CD8-positive, alpha-beta memory T cell (primary cell): ENCODE results near the gene RPA3. TPM values are rescaled to one million over a fixed set of nuclear protein-coding genes. Genes with fewer than 3 reads are reported as not detected.

Source experiments
- CTCF ChIA-PET: fragments of 350-600 bp; sonication (Branson Sonifier 250); formaldehyde crosslinking; loops from one replicate; lab custom pipeline; 2021; ENCODE audit warnings: antibody characterized with exemption; lab: Charles Lee
- POLR2A ChIA-PET: fragments of 350-600 bp; sonication (Branson Sonifier 250); formaldehyde crosslinking; loops from one replicate; lab custom pipeline; 2021; ENCODE audit warnings: antibody characterized with exemption; lab: Charles Lee
- DNase-seq, 5 donors: peaks; one replicate each; pipeline versions ENCODE4 v3.0.0 to v3.0.0-alpha.2; 2020 to 2022; ENCODE audit warnings: mixed read lengths in 1 of 5
- H3K27ac ChIP-seq: one replicate; pipeline ENCODE4 v1.7.0; 2013; ENCODE audit warnings: low read depth, mild to moderate bottlenecking, low read length, moderate library complexity
- H3K27me3 ChIP-seq: 2 replicates; pipeline ENCODE4 v1.7.0; 2013; ENCODE audit warnings: low read length, mild to moderate bottlenecking; ENCODE audit not compliant: insufficient read depth, poor library complexity, severe bottlenecking
- H3K36me3 ChIP-seq: 2 replicates; pipeline ENCODE4 v1.7.0; 2013; ENCODE audit warnings: mild to moderate bottlenecking, low read length, moderate library complexity; ENCODE audit not compliant: insufficient read depth
- H3K4me1 ChIP-seq: 2 replicates; pipeline ENCODE4 v1.7.0; 2013; ENCODE audit warnings: mild to moderate bottlenecking, low read length, moderate library complexity; ENCODE audit not compliant: insufficient read depth
- H3K4me3 ChIP-seq: 2 replicates; pipeline ENCODE4 v1.7.0; 2013; ENCODE audit warnings: mild to moderate bottlenecking, low read length
- H3K9me3 ChIP-seq: 2 replicates; pipeline ENCODE4 v1.7.0; 2013; ENCODE audit warnings: mild to moderate bottlenecking, low read length
- H3K27ac Mint-ChIP-seq, 8 donors: one replicate each; pipeline ENCODE4 v1.8.0; 2020 to 2021; ENCODE audit warnings: mixed read lengths in 8 of 8, mild to moderate bottlenecking in 6 of 8, inconsistent platforms in 3 of 8, moderate library complexity in 3 of 8
- H3K27me3 Mint-ChIP-seq, 2 donors: one replicate each; pipeline ENCODE4 v1.8.0; 2020 to 2021; ENCODE audit warnings: mixed read lengths in 2 of 2, mild to moderate bottlenecking in 1 of 2, moderate library complexity in 1 of 2
- H3K36me3 Mint-ChIP-seq, 3 donors: one replicate each; pipeline ENCODE4 v1.8.0; 2020 to 2021; ENCODE audit warnings: mixed read lengths in 3 of 3, inconsistent platforms in 1 of 3, mild to moderate bottlenecking in 1 of 3
- H3K4me1 Mint-ChIP-seq, 3 donors: one replicate each; pipeline ENCODE4 v1.8.0; 2020 to 2021; ENCODE audit warnings: mixed read lengths in 3 of 3, inconsistent platforms in 1 of 3, mild to moderate bottlenecking in 1 of 3
- H3K4me3 Mint-ChIP-seq, 7 donors: one replicate each; pipeline ENCODE4 v1.8.0; 2020 to 2021; ENCODE audit warnings: mixed read lengths in 7 of 7, mild to moderate bottlenecking in 6 of 7, moderate library complexity in 4 of 7, inconsistent platforms in 2 of 7
- H3K9me3 Mint-ChIP-seq, 5 donors: one replicate each; pipeline ENCODE4 v1.8.0; 2020 to 2022; ENCODE audit warnings: mixed read lengths in 5 of 5, mild to moderate bottlenecking in 3 of 5, moderate library complexity in 2 of 5, inconsistent platforms in 1 of 5
- polyA plus RNA-seq: library from polyadenylated mRNA; unstranded; fragments of 300-500 nt; fragmentation: Illumina TruSeq; gene quantifications from one replicate; pipeline ENCODE4 v1.2.3, GENCODE V29; 2021
- total RNA-seq, 2 experiments: library from RNA; stranded (reverse); gene quantifications; one replicate each; pipeline ENCODE4 v1.2.3, GENCODE V29; 2021

Gene RPA3
- total and polyA plus RNA-seq, 3 experiments from 2014 or later: 94.9 to 149 (median 145) TPM

DNA sequence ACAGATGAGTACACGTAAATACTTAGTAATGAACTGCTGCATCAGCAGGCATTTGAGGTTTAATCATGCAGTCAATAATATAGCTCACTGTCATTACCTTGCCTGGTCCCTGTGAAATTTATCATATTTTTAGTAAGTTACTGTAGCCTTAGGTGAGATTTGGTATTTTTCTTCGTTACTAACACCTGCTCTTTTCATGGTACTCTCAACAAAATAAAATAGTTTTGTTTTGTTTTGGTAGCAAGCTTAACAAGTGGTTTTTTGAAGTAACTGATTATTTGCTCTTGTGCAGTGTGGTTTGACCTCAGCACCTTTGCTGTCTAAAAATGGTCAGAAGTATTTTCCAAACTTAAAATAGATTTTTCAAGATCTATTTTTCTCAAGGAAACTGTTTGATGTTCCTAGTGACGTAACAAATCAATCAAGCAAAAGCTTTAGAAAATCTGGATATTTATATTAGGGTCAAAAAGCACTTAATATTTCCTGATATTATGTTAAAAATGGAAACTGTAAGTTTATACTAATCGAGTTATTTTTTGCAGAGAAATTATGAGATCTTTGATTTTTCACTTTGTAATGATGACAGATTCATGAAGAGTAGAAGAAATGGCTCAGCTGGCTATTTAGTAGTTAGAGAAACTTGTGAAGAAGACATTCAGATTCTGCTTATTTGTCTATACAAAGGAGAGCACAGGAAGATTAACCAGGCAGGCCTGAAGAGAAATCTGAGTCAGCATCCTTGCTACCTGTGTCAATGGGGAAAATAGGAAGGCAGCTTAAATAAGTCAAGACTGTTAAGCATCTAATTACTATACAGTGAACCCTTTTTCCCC lies 21.0 kb upstream of the RPA3 start:
- ChIA-PET POLR2A (no interaction called here), CTCF (no interaction called here)

DNA sequence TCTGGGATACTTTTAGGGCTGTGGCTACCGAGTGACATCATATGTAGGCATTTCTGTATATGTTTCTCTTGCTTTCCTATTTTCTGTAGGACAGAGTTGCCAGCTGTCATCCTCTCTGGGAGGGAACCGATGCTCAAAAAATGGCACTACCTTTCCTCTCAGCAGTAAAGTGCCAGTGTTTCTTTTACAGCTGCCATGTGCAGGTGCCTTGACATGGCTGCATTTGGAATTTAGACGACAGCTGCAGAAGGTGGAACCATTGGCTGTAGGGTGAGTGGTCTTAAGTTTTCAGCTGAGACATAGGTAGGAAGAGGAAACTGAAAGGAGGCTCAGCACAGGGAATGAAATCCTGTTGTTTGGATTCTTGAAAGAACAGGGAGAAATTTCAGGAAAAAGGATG lies 20.2 kb upstream of the RPA3 start:
- ChIA-PET POLR2A (no interaction called here), CTCF (no interaction called here)

More for the DNA sequence above, 21.0 kb upstream of the RPA3 start:
- peak overlapping the region in 5 of 8 donors; percentile 31 to 87 (median 73) for H3K27ac Mint-ChIP-seq
- Histone ChIP-seq H3K4me3 (no peak overlapping the region), H3K27ac (no peak overlapping the region), H3K4me1 (no peaks in the 10 kb centered on the region), H3K9me3 (no peaks in the 10 kb centered on the region), H3K27me3 (no peaks in the 10 kb centered on the region), H3K36me3 (no peaks in the 10 kb centered on the region)
- H3K27me3 Mint-ChIP-seq: no peaks in the 10 kb centered on the region
- H3K9me3 Mint-ChIP-seq: no peaks in the 10 kb centered on the region
- peaks cover 0 to 6% (median 3%) of the 10 kb centered on the region in 3 donors for H3K36me3 Mint-ChIP-seq
- peak overlapping the region in 4 of 7 donors; percentile 16 to 37 (median 30) for H3K4me3 Mint-ChIP-seq
- DNase-seq: no peak
- H3K4me1 Mint-ChIP-seq: peaks cover 19 to 38% (median 27%) of the 10 kb centered on the region in 3 donors

GRCh38 chr7:7738177-7738576 lies 19.8 kb upstream of the RPA3 start:
- H3K9me3 ChIP-seq: no peaks in the 10 kb centered on the region
- H3K27ac ChIP-seq: no peak overlapping the region
- no peak overlapping the region for H3K4me3 ChIP-seq
- Mint-ChIP-seq H3K27me3 (no peaks in the 10 kb centered on the region), H3K9me3 (no peaks in the 10 kb centered on the region), H3K36me3 (peaks cover 0 to 6% (median 3%) of the 10 kb centered on the region in 3 donors), H3K4me1 (peaks cover 19 to 40% (median 27%) of the 10 kb centered on the region in 3 donors), H3K27ac (no peak overlapping the region), H3K4me3 (no peak overlapping the region)
- no peaks in the 10 kb centered on the region for H3K27me3 ChIP-seq
- POLR2A ChIA-PET: no interaction called here
- H3K4me1 ChIP-seq: no peaks in the 10 kb centered on the region
- DNase-seq: no peak
- no peaks in the 10 kb centered on the region for H3K36me3 ChIP-seq
- CTCF ChIA-PET: no interaction called here

More for the DNA sequence above, 20.2 kb upstream of the RPA3 start:
- Mint-ChIP-seq H3K9me3 (no peaks in the 10 kb centered on the region), H3K4me1 (peaks cover 19 to 40% (median 27%) of the 10 kb centered on the region in 3 donors), H3K36me3 (peaks cover 0 to 6% (median 3%) of the 10 kb centered on the region in 3 donors), H3K4me3 (peak overlapping the region in 3 of 7 donors; percentile 7 to 45 (median 41)), H3K27ac (peak overlapping the region in 5 of 8 donors; percentile 15 to 82 (median 59)), H3K27me3 (no peaks in the 10 kb centered on the region)
- no peaks in the 10 kb centered on the region for H3K27me3 ChIP-seq
- H3K36me3 ChIP-seq: no peaks in the 10 kb centered on the region
- no peak for DNase-seq
- no peaks in the 10 kb centered on the region for H3K9me3 ChIP-seq
- H3K4me3 ChIP-seq: no peak overlapping the region
- no peaks in the 10 kb centered on the region for H3K4me1 ChIP-seq
- no peak overlapping the region for H3K27ac ChIP-seq

- Mint-ChIP-seq H3K9me3 (no peaks in the 10 kb centered on the region), H3K27me3 (no peaks in the 10 kb centered on the region), H3K27ac (no peak overlapping the region), H3K36me3 (peaks cover 0 to 6% (median 3%) of the 10 kb centered on the region in 3 donors), H3K4me1 (peaks cover 19 to 40% (median 27%) of the 10 kb centered on the region in 3 donors), H3K4me3 (no peak overlapping the region)
- Histone ChIP-seq H3K4me3 (no peak overlapping the region), H3K27me3 (no peaks in the 10 kb centered on the region), H3K9me3 (no peaks in the 10 kb centered on the region), H3K36me3 (no peaks in the 10 kb centered on the region), H3K4me1 (no peaks in the 10 kb centered on the region), H3K27ac (no peak overlapping the region)
- ChIA-PET POLR2A (no interaction called here), CTCF (no interaction called here)
- DNase-seq: no peak
Observed at GRCh38 chr7:7737674-7738073, 19.3 kb upstream of the RPA3 start.

DNA sequence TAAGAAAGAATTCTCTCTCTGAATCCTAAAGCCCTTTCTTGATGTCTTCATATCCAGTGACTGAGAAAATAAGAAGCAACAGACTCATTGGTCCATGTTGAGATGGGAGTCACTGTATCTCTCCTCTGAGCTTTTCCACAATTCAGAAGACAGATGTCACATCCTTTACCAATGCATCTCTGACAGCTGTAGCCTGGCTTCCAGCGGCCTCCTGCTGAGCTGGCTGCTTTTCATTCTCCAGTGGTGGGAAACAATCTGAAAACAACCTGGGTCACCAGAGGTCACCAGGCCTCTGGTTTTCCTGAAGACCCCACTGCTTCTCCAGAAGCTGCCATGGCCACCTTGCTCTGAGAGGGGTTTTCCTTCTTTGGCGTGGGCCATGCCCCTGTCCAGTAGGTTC lies 18.3 kb upstream of the RPA3 start:
- H3K9me3 Mint-ChIP-seq: no peaks in the 10 kb centered on the region
- H3K9me3 ChIP-seq: no peaks in the 10 kb centered on the region
- H3K27me3 ChIP-seq: no peaks in the 10 kb centered on the region
- no peak overlapping the region for H3K4me3 ChIP-seq
- H3K4me3 Mint-ChIP-seq: peak overlapping the region in 1 of 7 donors; percentile 54
- no peaks in the 10 kb centered on the region for H3K27me3 Mint-ChIP-seq
- H3K4me1 Mint-ChIP-seq: peaks cover 19 to 40% (median 27%) of the 10 kb centered on the region in 3 donors
- POLR2A ChIA-PET: no interaction called here
- H3K36me3 ChIP-seq: no peaks in the 10 kb centered on the region
- H3K36me3 Mint-ChIP-seq: no peaks in the 10 kb centered on the region
- peak overlapping the region in 1 of 8 donors; percentile 63 for H3K27ac Mint-ChIP-seq
- DNase-seq: no peak
- CTCF ChIA-PET: no interaction called here
- H3K27ac ChIP-seq: no peak overlapping the region
- no peaks in the 10 kb centered on the region for H3K4me1 ChIP-seq

- Mint-ChIP-seq H3K4me1 (peaks cover 11 to 17% (median 11%) of the 10 kb centered on the region in 3 donors), H3K4me3 (no peak overlapping the region), H3K36me3 (no peaks in the 10 kb centered on the region), H3K27ac (peak overlapping the region in 2 of 8 donors; percentile 22 to 77), H3K9me3 (no peaks in the 10 kb centered on the region), H3K27me3 (no peaks in the 10 kb centered on the region)
- ChIA-PET CTCF (no interaction called here), POLR2A (no interaction called here)
- no peaks in the 10 kb centered on the region for H3K36me3 ChIP-seq
- DNase-seq: no peak
- no peak overlapping the region for H3K4me3 ChIP-seq
- no peaks in the 10 kb centered on the region for H3K27me3 ChIP-seq
- H3K4me1 ChIP-seq: no peaks in the 10 kb centered on the region
- no peaks in the 10 kb centered on the region for H3K9me3 ChIP-seq
- H3K27ac ChIP-seq: no peak overlapping the region
Observed at GRCh38 chr7:7732621-7733281, 14.3 kb upstream of the RPA3 start.

DNA sequence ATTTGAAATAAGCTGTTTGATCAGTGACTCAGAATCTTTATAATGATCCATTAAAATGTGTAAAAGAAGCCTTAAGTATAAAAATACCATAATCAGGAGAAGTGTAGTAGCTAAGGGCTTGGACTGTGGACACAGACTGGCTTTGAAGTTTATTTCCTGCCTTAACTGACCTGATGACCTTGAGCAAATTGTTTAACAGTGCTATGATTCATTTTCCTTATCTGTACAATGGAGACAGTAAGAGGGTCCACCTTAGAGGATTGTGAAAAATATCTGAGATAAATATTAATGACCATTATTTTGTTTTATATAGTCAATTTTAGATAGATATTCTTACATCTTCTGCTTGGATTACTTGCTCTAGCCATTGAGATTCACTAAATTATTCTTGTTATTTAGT lies 13.3 kb upstream of the RPA3 start:
- Histone ChIP-seq H3K9me3 (no peaks in the 10 kb centered on the region), H3K4me3 (no peak overlapping the region), H3K27ac (no peak overlapping the region), H3K4me1 (no peaks in the 10 kb centered on the region), H3K27me3 (no peaks in the 10 kb centered on the region), H3K36me3 (no peaks in the 10 kb centered on the region)
- Mint-ChIP-seq H3K27ac (no peak overlapping the region), H3K36me3 (no peaks in the 10 kb centered on the region), H3K27me3 (no peaks in the 10 kb centered on the region), H3K9me3 (no peaks in the 10 kb centered on the region), H3K4me3 (no peak overlapping the region), H3K4me1 (peaks cover 11 to 13% (median 11%) of the 10 kb centered on the region in 3 donors)
- ChIA-PET CTCF (no interaction called here), POLR2A (no interaction called here)
- no peak for DNase-seq
